Chondrocyte (in vitro differentiated cells): ENCODE data around the gene TNNI2. TPM values are rescaled to one million over a fixed set of nuclear protein-coding genes. Genes with fewer than 3 reads are reported as not detected.

Experiments used
- DNase-seq: peaks from one replicate; pipeline ENCODE4 v3.0.0; 2021; ENCODE audit warnings: mixed read lengths, low spot score
- H3K27ac Mint-ChIP-seq: one replicate; pipeline ENCODE4 v1.8.0; 2021; ENCODE audit warnings: mild to moderate bottlenecking, moderate library complexity, mixed read lengths; ENCODE audit not compliant: unreplicated experiment
- H3K27me3 Mint-ChIP-seq: 2 replicates; pipeline ENCODE4 v1.8.0; 2021; ENCODE audit warnings: low read depth, mixed read lengths
- H3K36me3 Mint-ChIP-seq: 2 replicates; pipeline ENCODE4 v1.8.0; 2021; ENCODE audit warnings: low read depth, mixed read lengths
- H3K4me1 Mint-ChIP-seq: 2 replicates; pipeline ENCODE4 v1.8.0; 2021; ENCODE audit warnings: low read depth, mild to moderate bottlenecking, mixed read lengths
- H3K4me3 Mint-ChIP-seq: one replicate; pipeline ENCODE4 v1.8.0; 2021; ENCODE audit warnings: mild to moderate bottlenecking, moderate library complexity, mixed read lengths; ENCODE audit not compliant: unreplicated experiment
- H3K9me3 Mint-ChIP-seq: 2 replicates; pipeline ENCODE4 v1.8.0; 2021; ENCODE audit warnings: low read depth, mixed read lengths
- long read RNA-seq: library from polyadenylated mRNA; stranded (forward); transcript quantifications from one replicate; pipeline ENCODE4 v2.0.0, GENCODE V29; 2021
- total RNA-seq: library from RNA; stranded (reverse); gene quantifications from 3 replicates; pipeline ENCODE4 v1.2.1, GENCODE V29; 2021
- TF ChIP-seq, protein P1 (sequence below): fragments of 200-600 bp; sonication (generic); IDR thresholded peaks from 2 replicates; pipeline ENCODE4 v1.5.0; 2021; ENCODE audit warnings: antibody characterized with exemption, mild to moderate bottlenecking, moderate library complexity

The TNNI2 gene
- 1.3 to 3.2 TPM (median 1.4 TPM) in 3 replicates for total RNA-seq
- long read RNA-seq, partial matches to known transcripts, result 0 of 1 reads
- long read RNA-seq, other reads (novel, unspliced or antisense), result 1 of 1 reads

DNA sequence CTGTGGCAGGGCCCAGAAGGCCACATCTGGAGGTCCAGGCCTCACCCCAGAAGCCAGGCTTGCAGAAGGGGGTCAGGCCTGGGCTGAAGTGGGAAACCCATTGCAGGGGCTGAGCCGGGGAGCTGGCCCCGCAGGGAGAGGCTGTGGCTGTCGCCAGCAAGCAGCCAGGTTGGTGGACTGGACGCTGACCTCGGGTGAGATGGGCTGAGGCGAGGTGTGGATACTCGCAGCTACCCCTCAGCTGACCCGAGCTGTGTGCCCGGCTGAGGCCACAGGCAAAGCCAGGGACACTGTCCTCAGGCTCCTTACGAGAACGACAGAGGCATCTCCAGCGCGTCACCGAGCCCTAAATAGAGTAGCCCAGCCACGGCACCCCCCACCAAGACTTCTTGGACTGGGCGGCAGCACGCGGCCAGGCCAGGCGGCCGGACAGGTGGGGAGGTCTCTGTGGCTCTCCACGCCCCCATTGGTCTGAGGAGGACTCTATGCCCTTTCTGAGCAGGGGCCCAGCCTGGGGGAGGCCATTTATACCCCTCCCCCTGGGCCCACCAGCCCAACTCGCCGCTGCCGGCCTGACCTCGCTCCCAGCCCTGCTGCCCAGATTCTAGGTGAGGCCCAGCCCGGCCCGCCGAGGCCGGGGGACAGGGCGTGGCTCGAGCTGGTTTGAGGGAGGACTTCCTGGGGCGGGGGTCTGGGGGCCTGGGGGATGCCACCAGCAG, at the start of gene TNNI2:
TNNI2 (plus strand) TSS at position 556 of the 719 bp plus-strand sequence. CDS start 716 bp downstream, outside the sequence.
- Mint-ChIP-seq H3K27me3 (no peaks in the 10 kb centered on the region), H3K4me1 (peaks cover 8% of the 10 kb centered on the region), H3K36me3 (no peaks in the 10 kb centered on the region), H3K27ac (no peak within 1 kb of the TSS), H3K9me3 (no peaks in the 10 kb centered on the region), H3K4me3 (no peak within 1 kb of the TSS)
- TF ChIP-seq, protein P1, sequence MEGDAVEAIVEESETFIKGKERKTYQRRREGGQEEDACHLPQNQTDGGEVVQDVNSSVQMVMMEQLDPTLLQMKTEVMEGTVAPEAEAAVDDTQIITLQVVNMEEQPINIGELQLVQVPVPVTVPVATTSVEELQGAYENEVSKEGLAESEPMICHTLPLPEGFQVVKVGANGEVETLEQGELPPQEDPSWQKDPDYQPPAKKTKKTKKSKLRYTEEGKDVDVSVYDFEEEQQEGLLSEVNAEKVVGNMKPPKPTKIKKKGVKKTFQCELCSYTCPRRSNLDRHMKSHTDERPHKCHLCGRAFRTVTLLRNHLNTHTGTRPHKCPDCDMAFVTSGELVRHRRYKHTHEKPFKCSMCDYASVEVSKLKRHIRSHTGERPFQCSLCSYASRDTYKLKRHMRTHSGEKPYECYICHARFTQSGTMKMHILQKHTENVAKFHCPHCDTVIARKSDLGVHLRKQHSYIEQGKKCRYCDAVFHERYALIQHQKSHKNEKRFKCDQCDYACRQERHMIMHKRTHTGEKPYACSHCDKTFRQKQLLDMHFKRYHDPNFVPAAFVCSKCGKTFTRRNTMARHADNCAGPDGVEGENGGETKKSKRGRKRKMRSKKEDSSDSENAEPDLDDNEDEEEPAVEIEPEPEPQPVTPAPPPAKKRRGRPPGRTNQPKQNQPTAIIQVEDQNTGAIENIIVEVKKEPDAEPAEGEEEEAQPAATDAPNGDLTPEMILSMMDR, result no peak
- no peak for DNase-seq

DNA sequence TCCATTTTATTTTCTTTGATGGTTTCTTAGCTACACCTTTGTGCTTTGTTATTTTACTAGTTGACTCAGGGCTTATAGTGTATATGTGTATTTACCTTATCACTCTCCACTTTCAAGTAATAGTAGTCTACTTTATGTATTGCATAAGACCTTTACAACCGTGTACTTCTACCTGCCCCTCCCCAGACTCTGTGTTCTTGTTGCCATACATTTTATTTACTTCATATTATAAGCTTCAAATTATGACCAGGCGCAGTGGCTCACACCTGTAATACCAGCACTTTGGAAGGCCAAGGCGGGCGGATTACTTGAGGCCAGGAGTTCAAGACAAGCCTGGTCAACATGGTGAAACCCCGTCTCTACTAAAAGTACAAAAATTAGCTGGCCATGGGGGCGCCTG, 46.9 kb upstream of the TNNI2 start:
- Mint-ChIP-seq H3K27ac (no peak overlapping the region), H3K9me3 (no peaks in the 10 kb centered on the region), H3K36me3 (peaks cover 2% of the 10 kb centered on the region), H3K27me3 (peaks cover 9% of the 10 kb centered on the region), H3K4me3 (no peak overlapping the region), H3K4me1 (peaks cover 31% of the 10 kb centered on the region)
- DNase-seq, result no peak
- TF ChIP-seq, protein P1, result no peak

DNA sequence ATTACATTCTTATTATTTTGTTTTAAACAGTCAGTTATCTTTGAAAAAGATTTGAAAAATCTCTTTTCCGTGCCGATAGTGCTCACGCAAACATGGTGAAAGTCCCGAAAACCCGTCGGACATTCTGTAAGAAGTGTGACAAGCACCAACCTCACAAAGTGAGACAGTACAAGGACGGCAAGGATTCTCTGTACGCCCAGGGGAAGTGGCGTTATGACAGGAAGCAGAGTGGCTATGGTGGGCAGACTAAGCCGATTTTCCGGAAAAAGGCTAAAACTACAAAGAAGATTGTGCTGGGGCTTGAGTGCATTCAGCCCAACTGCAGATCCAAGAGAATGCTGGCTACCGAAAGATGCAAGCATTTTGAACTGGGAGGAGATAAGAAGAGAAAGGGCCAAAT, 46.3 kb upstream of the TNNI2 start:
- peaks cover 9% of the 10 kb centered on the region for H3K27me3 Mint-ChIP-seq
- TF ChIP-seq, protein P1, result no peak
- H3K36me3 Mint-ChIP-seq, result peaks cover 2% of the 10 kb centered on the region
- no peak overlapping the region for H3K4me3 Mint-ChIP-seq
- no peaks in the 10 kb centered on the region for H3K9me3 Mint-ChIP-seq
- H3K4me1 Mint-ChIP-seq, result peaks cover 33% of the 10 kb centered on the region
- no peak overlapping the region for H3K27ac Mint-ChIP-seq
- no peak for DNase-seq

DNA sequence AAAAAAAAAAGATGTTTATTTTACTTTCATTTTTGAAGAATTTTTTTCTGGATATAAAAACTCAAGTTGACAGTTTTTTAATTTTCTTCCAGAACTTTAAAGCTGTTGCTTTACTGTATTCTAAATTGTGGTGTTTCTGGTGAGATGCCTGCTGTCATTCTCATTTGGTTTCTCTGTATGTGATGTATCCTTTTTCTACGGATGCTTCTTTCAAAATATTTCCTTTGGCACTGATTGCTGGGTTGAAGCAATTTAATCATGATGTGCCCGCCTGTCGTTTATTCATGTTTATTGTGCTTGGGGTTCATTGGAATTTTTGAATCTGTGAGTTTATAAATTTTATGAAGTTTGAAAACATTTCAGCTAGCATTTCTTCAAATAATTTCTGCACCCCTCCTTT, 45.7 kb upstream of the TNNI2 start:
- H3K9me3 Mint-ChIP-seq, result no peaks in the 10 kb centered on the region
- peak overlapping the region; percentile 9 for H3K4me3 Mint-ChIP-seq
- H3K27ac Mint-ChIP-seq, result no peak overlapping the region
- no peak for DNase-seq
- TF ChIP-seq, protein P1, result no peak
- H3K27me3 Mint-ChIP-seq, result peaks cover 9% of the 10 kb centered on the region
- peaks cover 34% of the 10 kb centered on the region for H3K4me1 Mint-ChIP-seq
- H3K36me3 Mint-ChIP-seq, result peaks cover 2% of the 10 kb centered on the region

DNA sequence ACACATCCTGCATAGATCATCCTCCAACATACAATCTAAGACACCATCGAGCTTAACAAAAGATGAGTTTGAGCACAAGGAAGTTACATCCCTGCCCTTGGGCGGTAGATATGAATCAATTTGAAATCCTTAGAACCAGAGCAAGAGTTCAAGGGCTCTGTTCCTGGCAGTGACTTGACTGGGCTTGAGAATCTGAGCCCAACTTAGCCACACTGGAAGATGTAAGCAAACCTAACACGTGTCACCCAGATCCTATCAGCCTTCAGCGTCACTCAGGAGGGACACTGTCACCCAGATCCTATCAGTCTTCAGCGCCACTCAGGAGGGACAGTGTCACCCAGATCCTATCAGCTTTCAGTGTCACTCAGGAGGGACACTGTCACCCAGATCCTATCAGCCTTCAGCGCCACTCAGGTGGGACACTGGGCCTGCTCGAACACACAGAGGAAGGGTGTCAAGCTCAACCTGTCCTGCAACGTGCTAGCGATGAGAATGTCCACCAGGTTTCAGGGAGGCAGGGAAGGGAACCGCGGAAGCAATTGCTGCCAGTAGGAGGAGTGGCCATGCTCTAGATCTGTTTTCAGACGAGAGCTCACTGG, 42.3 kb upstream of the TNNI2 start:
- Mint-ChIP-seq H3K9me3 (no peaks in the 10 kb centered on the region), H3K36me3 (no peaks in the 10 kb centered on the region), H3K27me3 (peaks cover 9% of the 10 kb centered on the region), H3K27ac (no peak overlapping the region), H3K4me1 (peaks cover 22% of the 10 kb centered on the region), H3K4me3 (no peak overlapping the region)
- DNase-seq, result no peak
- TF ChIP-seq, protein P1, result no peak
